Gastroesophageal sphincter (tissue), 4 donors: Measurements from ENCODE around the gene ZEB1. TPM values are rescaled to one million over a fixed set of nuclear protein-coding genes. Genes with fewer than 3 reads are reported as not detected.

Experiments
- ATAC-seq: fragments of 150-250 bp; one replicate; pipeline ENCODE4 v1.9.1; 2016; ENCODE audit warnings: mild to moderate bottlenecking, moderate library complexity
- H3K27ac ChIP-seq, 4 donors: fragments of 200-600 bp; sonication (generic) in 3 of 4; 1 replicate in 3 of 4; 2 replicates in 1 of 4; pipeline ENCODE4 v1.5.1; 2016 to 2019
- H3K27me3 ChIP-seq: fragments of 200-600 bp; sonication (generic); one replicate; pipeline ENCODE4 v1.5.1; 2019
- H3K36me3 ChIP-seq, 2 donors: fragments of 200-600 bp; sonication (generic); one replicate each; pipeline ENCODE4 v1.5.1; 2019; ENCODE audit warnings: control low read depth in 1 of 2
- H3K4me1 ChIP-seq, 3 donors: fragments of 200-600 bp; sonication (generic); 1 replicate in 2 of 3; 2 replicates in 1 of 3; pipeline ENCODE4 v1.5.1; 2016 to 2019; ENCODE audit warnings: control low read depth in 2 of 3
- H3K4me3 ChIP-seq, 2 donors: fragments of 200-600 bp; sonication (generic); one replicate each; pipeline ENCODE4 v1.5.1; 2019; ENCODE audit warnings: mild to moderate bottlenecking in 1 of 2, moderate library complexity in 1 of 2
- H3K9me3 ChIP-seq, 3 donors: fragments of 200-600 bp; sonication (generic); one replicate each; pipeline ENCODE4 v1.5.1; 2017 to 2019; ENCODE audit warnings: control low read depth in 2 of 3
- EP300 ChIP-seq: sonication (generic); formaldehyde crosslinking; IDR thresholded peaks from one replicate; pipeline ENCODE4 v1.6.1; 2017; ENCODE audit warnings: antibody characterized with exemption, mild to moderate bottlenecking
- POLR2A ChIP-seq, 2 donors: fragments of 450-650 bp; IDR thresholded peaks; one replicate each; pipeline ENCODE4 v1.6.1; 2017; ENCODE audit warnings: antibody characterized with exemption in 2 of 2, mild to moderate bottlenecking in 2 of 2, moderate library complexity in 1 of 2
- POLR2AphosphoS5 ChIP-seq: sonication (generic); formaldehyde crosslinking; IDR thresholded peaks from one replicate; pipeline ENCODE4 v1.6.1; 2017; ENCODE audit warnings: antibody characterized with exemption
- WGBS, 2 donors: methylation state at CpG; one replicate each; pipeline ENCODE4 v1.1.5; 2018; ENCODE audit warnings: low coverage in 1 of 2; 5-methylcytosine and 5-hydroxymethylcytosine counted together
- total RNA-seq, 4 donors: library from RNA; depleted of rRNA; stranded (reverse); fragments of >200 nt; gene quantifications; one replicate each; pipeline ENCODE4 v1.1.0, GENCODE V29; 2016
- TF ChIP-seq, protein P1 (sequence below), 4 experiments: fragments of 200-600 bp in 2 of 4; fragments of 450-650 bp in 2 of 4; sonication (generic) in 1 of 4; IDR thresholded peaks; one replicate each; pipeline ENCODE4 v1.5.1; 2017 to 2019; ENCODE audit warnings: antibody characterized with exemption in 4 of 4, mild to moderate bottlenecking in 2 of 4, moderate library complexity in 2 of 4

ZEB1 gene
- total RNA-seq, 4 donors from 2014 or later: 191 to 219 (median 198) TPM

GRCh38 chr10:31291123-31291522, 27.9 kb upstream of the ZEB1 start:
- Histone ChIP-seq H3K27ac (no peak overlapping the region), H3K4me3 (no peak overlapping the region), H3K9me3 (no peaks in the 10 kb centered on the region), H3K4me1 (no peaks in the 10 kb centered on the region), H3K36me3 (no peaks in the 10 kb centered on the region), H3K27me3 (no peaks in the 10 kb centered on the region)
- TF ChIP-seq EP300: no peak
- TF ChIP-seq POLR2A (IDR thresholded peaks at IDR 0.05): no peak
- no peak for TF ChIP-seq POLR2AphosphoS5
- TF ChIP-seq, protein P1, sequence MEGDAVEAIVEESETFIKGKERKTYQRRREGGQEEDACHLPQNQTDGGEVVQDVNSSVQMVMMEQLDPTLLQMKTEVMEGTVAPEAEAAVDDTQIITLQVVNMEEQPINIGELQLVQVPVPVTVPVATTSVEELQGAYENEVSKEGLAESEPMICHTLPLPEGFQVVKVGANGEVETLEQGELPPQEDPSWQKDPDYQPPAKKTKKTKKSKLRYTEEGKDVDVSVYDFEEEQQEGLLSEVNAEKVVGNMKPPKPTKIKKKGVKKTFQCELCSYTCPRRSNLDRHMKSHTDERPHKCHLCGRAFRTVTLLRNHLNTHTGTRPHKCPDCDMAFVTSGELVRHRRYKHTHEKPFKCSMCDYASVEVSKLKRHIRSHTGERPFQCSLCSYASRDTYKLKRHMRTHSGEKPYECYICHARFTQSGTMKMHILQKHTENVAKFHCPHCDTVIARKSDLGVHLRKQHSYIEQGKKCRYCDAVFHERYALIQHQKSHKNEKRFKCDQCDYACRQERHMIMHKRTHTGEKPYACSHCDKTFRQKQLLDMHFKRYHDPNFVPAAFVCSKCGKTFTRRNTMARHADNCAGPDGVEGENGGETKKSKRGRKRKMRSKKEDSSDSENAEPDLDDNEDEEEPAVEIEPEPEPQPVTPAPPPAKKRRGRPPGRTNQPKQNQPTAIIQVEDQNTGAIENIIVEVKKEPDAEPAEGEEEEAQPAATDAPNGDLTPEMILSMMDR (IDR thresholded peaks at IDR 0.05): no peak
- 100% methylated on average over 1 of the region's 1 CpG for WGBS, 2 donors
- ATAC-seq: no peak

DNA sequence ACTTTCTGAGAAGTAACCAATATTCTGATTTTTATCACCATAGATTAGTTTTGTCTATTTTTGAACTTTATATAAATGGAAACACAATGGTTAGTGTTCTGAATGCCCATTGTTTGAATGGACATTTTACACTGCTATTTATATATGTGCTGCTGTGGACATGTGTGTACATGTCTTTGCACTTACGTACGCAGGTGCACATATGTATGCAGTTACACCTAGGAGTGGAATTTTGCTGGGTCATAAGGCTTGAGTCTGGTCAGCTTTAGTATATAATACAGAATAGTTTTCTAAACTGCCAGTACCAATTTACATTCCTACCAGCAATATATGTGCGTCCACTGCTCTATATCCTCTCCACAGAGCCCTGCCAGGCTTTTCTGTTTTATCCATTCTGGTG, 24.5 kb upstream of the ZEB1 start:
- Histone ChIP-seq H3K4me3 (no peak overlapping the region), H3K27ac (no peak overlapping the region), H3K27me3 (no peaks in the 10 kb centered on the region), H3K4me1 (no peaks in the 10 kb centered on the region), H3K36me3 (no peaks in the 10 kb centered on the region), H3K9me3 (no peaks in the 10 kb centered on the region)
- WGBS, 2 donors: 89 to 97% methylated on average over 3 of the region's 3 CpGs
- ATAC-seq: no peak
- no peak for TF ChIP-seq POLR2AphosphoS5
- TF ChIP-seq, protein P1 (IDR thresholded peaks at IDR 0.05): no peak
- no peak for TF ChIP-seq POLR2A (IDR thresholded peaks at IDR 0.05)
- TF ChIP-seq EP300: no peak

GRCh38 chr10:31296754-31297153, 22.3 kb upstream of the ZEB1 start:
- Histone ChIP-seq H3K4me1 (no peaks in the 10 kb centered on the region), H3K27me3 (no peaks in the 10 kb centered on the region), H3K4me3 (no peak overlapping the region), H3K36me3 (no peaks in the 10 kb centered on the region), H3K27ac (no peak overlapping the region), H3K9me3 (no peaks in the 10 kb centered on the region)
- TF ChIP-seq POLR2AphosphoS5 (no peak), POLR2A (IDR thresholded peaks at IDR 0.05) (no peak), EP300 (no peak)
- TF ChIP-seq, protein P1 (IDR thresholded peaks at IDR 0.05): no peak
- 15 to 46% methylated on average over 1 of the region's 1 CpG for WGBS, 2 donors
- ATAC-seq: no peak

DNA sequence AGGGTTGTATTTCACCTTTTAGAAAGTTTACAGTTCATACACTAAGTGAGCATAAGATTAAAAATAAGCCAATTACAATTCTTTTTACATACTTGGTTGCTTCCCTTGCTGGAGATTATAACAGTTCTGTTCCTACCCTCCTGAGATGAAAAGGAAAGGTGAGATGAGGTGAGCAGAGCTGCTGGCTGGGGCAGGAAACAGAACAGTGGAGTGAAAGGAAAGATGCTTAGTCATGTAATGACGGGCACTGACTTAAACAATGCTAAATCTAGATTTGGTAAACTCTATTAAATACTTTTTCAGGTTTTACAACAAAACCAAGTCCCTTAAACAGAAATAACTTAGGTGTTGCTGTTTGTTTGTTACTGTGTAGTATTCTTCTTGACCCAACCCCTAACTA, 19.9 kb upstream of the ZEB1 start:
- no peaks in the 10 kb centered on the region for H3K4me1 ChIP-seq
- H3K36me3 ChIP-seq: no peaks in the 10 kb centered on the region
- 60 to 67% methylated on average over 1 of the region's 1 CpG for WGBS, 2 donors
- H3K27ac ChIP-seq: no peak overlapping the region
- H3K9me3 ChIP-seq: no peaks in the 10 kb centered on the region
- no peaks in the 10 kb centered on the region for H3K27me3 ChIP-seq
- no peak for ATAC-seq
- no peak overlapping the region for H3K4me3 ChIP-seq
- TF ChIP-seq POLR2AphosphoS5: no peak
- TF ChIP-seq, protein P1 (IDR thresholded peaks at IDR 0.05): no peak
- TF ChIP-seq EP300: no peak
- no peak for TF ChIP-seq POLR2A (IDR thresholded peaks at IDR 0.05)

- ATAC-seq: no peak
- 86 to 91% methylated on average over 2 to 3 of the region's 3 CpGs for WGBS, 2 donors
- TF ChIP-seq EP300: no peak
- TF ChIP-seq POLR2A (IDR thresholded peaks at IDR 0.05): no peak
- no peak for TF ChIP-seq POLR2AphosphoS5
- TF ChIP-seq, protein P1 (IDR thresholded peaks at IDR 0.05): no peak
Observed at GRCh38 chr10:31303212-31303611, 15.8 kb upstream of the ZEB1 start.

More at GRCh38 chr10:31303212-31303611, 15.8 kb upstream of the ZEB1 start:
- no peaks in the 10 kb centered on the region for H3K4me1 ChIP-seq
- no peak overlapping the region for H3K4me3 ChIP-seq
- H3K27ac ChIP-seq: no peak overlapping the region
- H3K9me3 ChIP-seq: no peaks in the 10 kb centered on the region
- no peaks in the 10 kb centered on the region for H3K27me3 ChIP-seq
- H3K36me3 ChIP-seq: no peaks in the 10 kb centered on the region
